Measurements from ENCODE around the gene RABGAP1. TPM values are rescaled to one million over a fixed set of nuclear protein-coding genes. Genes with fewer than 3 reads are reported as not detected.

RABGAP1 gene
- polyA plus RNA-seq, 1 donor from 2014 or later: 67.8 TPM

- Histone ChIP-seq H3K4me2 (ENCODE audit: low read length) (no peak overlapping the region), H2AFZ (ENCODE audit: low read depth, low read length) (no peak overlapping the region)
These were observed 61.9 kb downstream of the RABGAP1 start for GRCh38 chr9:123002754-123003153.

GRCh38 chr9:123003466-123003865, 62.6 kb downstream of the RABGAP1 start:
- Histone ChIP-seq H3K27me3 (ENCODE audit: insufficient read depth, low read depth, low read length) (no peaks in the 10 kb centered on the region), H3K27ac (ENCODE audit: low read length) (no peak overlapping the region), H3K9me2 (ENCODE audit: insufficient read depth, low read length) (no peaks in the 10 kb centered on the region), H3K4me3 (ENCODE audit: low read length) (no peak overlapping the region), H3K9ac (ENCODE audit: low read length) (no peak overlapping the region), H3K9me3 (ENCODE audit: low read length) (no peaks in the 10 kb centered on the region), H3F3A (ENCODE audit: insufficient read depth, low read length, poor library complexity, severe bottlenecking) (no peaks in the 10 kb centered on the region), H3K79me2 (replicated peaks; ENCODE audit: insufficient read depth, low read length) (no peaks in the 10 kb centered on the region), H3K36me3 (ENCODE audit: insufficient read depth, low read length) (no peaks in the 10 kb centered on the region), H3K4me2 (ENCODE audit: low read length) (no peak overlapping the region), H4K20me1 (ENCODE audit: insufficient read depth) (no peaks in the 10 kb centered on the region), H2AFZ (ENCODE audit: low read depth, low read length) (no peak overlapping the region)
- TF ChIP-seq, protein P1, sequence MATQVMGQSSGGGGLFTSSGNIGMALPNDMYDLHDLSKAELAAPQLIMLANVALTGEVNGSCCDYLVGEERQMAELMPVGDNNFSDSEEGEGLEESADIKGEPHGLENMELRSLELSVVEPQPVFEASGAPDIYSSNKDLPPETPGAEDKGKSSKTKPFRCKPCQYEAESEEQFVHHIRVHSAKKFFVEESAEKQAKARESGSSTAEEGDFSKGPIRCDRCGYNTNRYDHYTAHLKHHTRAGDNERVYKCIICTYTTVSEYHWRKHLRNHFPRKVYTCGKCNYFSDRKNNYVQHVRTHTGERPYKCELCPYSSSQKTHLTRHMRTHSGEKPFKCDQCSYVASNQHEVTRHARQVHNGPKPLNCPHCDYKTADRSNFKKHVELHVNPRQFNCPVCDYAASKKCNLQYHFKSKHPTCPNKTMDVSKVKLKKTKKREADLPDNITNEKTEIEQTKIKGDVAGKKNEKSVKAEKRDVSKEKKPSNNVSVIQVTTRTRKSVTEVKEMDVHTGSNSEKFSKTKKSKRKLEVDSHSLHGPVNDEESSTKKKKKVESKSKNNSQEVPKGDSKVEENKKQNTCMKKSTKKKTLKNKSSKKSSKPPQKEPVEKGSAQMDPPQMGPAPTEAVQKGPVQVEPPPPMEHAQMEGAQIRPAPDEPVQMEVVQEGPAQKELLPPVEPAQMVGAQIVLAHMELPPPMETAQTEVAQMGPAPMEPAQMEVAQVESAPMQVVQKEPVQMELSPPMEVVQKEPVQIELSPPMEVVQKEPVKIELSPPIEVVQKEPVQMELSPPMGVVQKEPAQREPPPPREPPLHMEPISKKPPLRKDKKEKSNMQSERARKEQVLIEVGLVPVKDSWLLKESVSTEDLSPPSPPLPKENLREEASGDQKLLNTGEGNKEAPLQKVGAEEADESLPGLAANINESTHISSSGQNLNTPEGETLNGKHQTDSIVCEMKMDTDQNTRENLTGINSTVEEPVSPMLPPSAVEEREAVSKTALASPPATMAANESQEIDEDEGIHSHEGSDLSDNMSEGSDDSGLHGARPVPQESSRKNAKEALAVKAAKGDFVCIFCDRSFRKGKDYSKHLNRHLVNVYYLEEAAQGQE (IDR thresholded peaks at IDR 0.05; ENCODE audit: borderline replicate concordance): no peak
- TF ChIP-seq RAD21 (conservative IDR thresholded peaks at IDR 0.05): no peak
- no peak for TF ChIP-seq SMC3 (conservative IDR thresholded peaks at IDR 0.05; ENCODE audit: poor library complexity)
- TF ChIP-seq TAF1 (IDR thresholded peaks at IDR 0.05; ENCODE audit: low read depth): no peak
- no peak for TF ChIP-seq MXI1 (conservative IDR thresholded peaks at IDR 0.05; ENCODE audit: poor library complexity, severe bottlenecking)
- no peak for TF ChIP-seq EZH2 (IDR thresholded peaks at IDR 0.05; ENCODE audit: borderline replicate concordance, insufficient read depth, low read length, poor library complexity, severe bottlenecking)
- TF ChIP-seq EP300 (conservative IDR thresholded peaks at IDR 0.05; ENCODE audit: poor library complexity, severe bottlenecking): no peak
- no peak for TF ChIP-seq POLR2AphosphoS5 (IDR thresholded peaks at IDR 0.05)
- TF ChIP-seq CTCF (IDR thresholded peaks at IDR 0.05; ENCODE audit: poor library complexity, severe bottlenecking): no peak

More at GRCh38 chr9:123002754-123003153, 61.9 kb downstream of the RABGAP1 start:
- Histone ChIP-seq H3K9me2 (ENCODE audit: insufficient read depth, low read length) (no peaks in the 10 kb centered on the region), H3K27ac (ENCODE audit: low read length) (no peak overlapping the region), H3K9ac (ENCODE audit: low read length) (no peak overlapping the region), H3K9me3 (ENCODE audit: low read length) (no peaks in the 10 kb centered on the region), H4K20me1 (ENCODE audit: insufficient read depth) (no peaks in the 10 kb centered on the region), H3F3A (ENCODE audit: insufficient read depth, low read length, poor library complexity, severe bottlenecking) (no peaks in the 10 kb centered on the region), H3K27me3 (ENCODE audit: insufficient read depth, low read depth, low read length) (no peaks in the 10 kb centered on the region), H3K79me2 (replicated peaks; ENCODE audit: insufficient read depth, low read length) (no peaks in the 10 kb centered on the region), H3K4me3 (ENCODE audit: low read length) (no peak overlapping the region), H3K36me3 (ENCODE audit: insufficient read depth, low read length) (no peaks in the 10 kb centered on the region)
- no peak for TF ChIP-seq EZH2 (IDR thresholded peaks at IDR 0.05; ENCODE audit: borderline replicate concordance, insufficient read depth, low read length, poor library complexity, severe bottlenecking)
- no peak for TF ChIP-seq MXI1 (conservative IDR thresholded peaks at IDR 0.05; ENCODE audit: poor library complexity, severe bottlenecking)
- TF ChIP-seq RAD21 (conservative IDR thresholded peaks at IDR 0.05): no peak
- TF ChIP-seq SMC3 (conservative IDR thresholded peaks at IDR 0.05; ENCODE audit: poor library complexity): no peak
- TF ChIP-seq EP300 (conservative IDR thresholded peaks at IDR 0.05; ENCODE audit: poor library complexity, severe bottlenecking): no peak
- TF ChIP-seq, protein P1 (IDR thresholded peaks at IDR 0.05; ENCODE audit: borderline replicate concordance): no peak
- TF ChIP-seq POLR2AphosphoS5 (IDR thresholded peaks at IDR 0.05): no peak
- no peak for TF ChIP-seq TAF1 (IDR thresholded peaks at IDR 0.05; ENCODE audit: low read depth)
- TF ChIP-seq CTCF (IDR thresholded peaks at IDR 0.05; ENCODE audit: poor library complexity, severe bottlenecking): no peak

All from neural cell (in vitro differentiated cells).